PC-3 (cell line): ENCODE data around the gene CXCR6. TPM values are rescaled to one million over a fixed set of nuclear protein-coding genes. Genes with fewer than 3 reads are reported as not detected.

Experiments
- ATAC-seq: fragments of 200-7000 bp; cut with Tn5 transposase; 2 replicates; pipeline ENCODE4 v1.9.1; 2020; ENCODE audit warnings: mild to moderate bottlenecking, moderate library complexity
- BruUV-seq: library from RNA; stranded (reverse); fragments of 400-500 nt; replicated peaks from 2 replicates; lab custom pipeline; 2021; lab: Mats Ljungman, UMichigan
- CTCF ChIA-PET: fragments of 300-600 bp; sonication (Branson Sonifier 250); formaldehyde crosslinking; loops from one replicate; lab custom pipeline; 2022; ENCODE audit warnings: antibody characterized with exemption; lab: Charles Lee
- POLR2A ChIA-PET: fragments of 300-600 bp; sonication (Branson Sonifier 250); formaldehyde crosslinking; loops from one replicate; lab custom pipeline; 2022; ENCODE audit warnings: antibody characterized with exemption; ENCODE audit not compliant: unreplicated experiment; lab: Charles Lee
- DNase-seq: peaks from one replicate; pipeline ENCODE4 v3.0.0-alpha.2; 2015
- H2AFZ ChIP-seq: fragments of 300-600 bp; sonication (generic); 2 replicates; pipeline ENCODE4 v1.6.0; 2016; ENCODE audit warnings: antibody characterized with exemption, low read length
- H3F3A ChIP-seq: fragments of 300-600 bp; sonication (generic); one replicate; pipeline ENCODE4 v1.6.0; 2017; ENCODE audit warnings: antibody characterized with exemption, low read length, control low read depth, mild to moderate bottlenecking; ENCODE audit not compliant: unreplicated experiment
- H3K27ac ChIP-seq: fragments of 300-600 bp; sonication (generic); 2 replicates; pipeline ENCODE4 v1.5.1; 2016; ENCODE audit warnings: mild to moderate bottlenecking, low read length
- H3K27me3 ChIP-seq: fragments of 300-600 bp; sonication (generic); 2 replicates; pipeline ENCODE4 v1.6.1; 2016; ENCODE audit warnings: low read length, mixed read lengths
- H3K36me3 ChIP-seq: fragments of 300-600 bp; sonication (generic); 2 replicates; pipeline ENCODE4 v1.6.1; 2016; ENCODE audit warnings: low read depth, mixed run types, low read length, mixed read lengths
- H3K4me1 ChIP-seq: fragments of 300-600 bp; sonication (generic); 2 replicates; pipeline ENCODE4 v1.5.1; 2016; ENCODE audit warnings: low read length; ENCODE audit not compliant: insufficient read depth
- H3K4me2 ChIP-seq: fragments of 300-600 bp; sonication (generic); 2 replicates; pipeline ENCODE4 v1.6.0; 2016; ENCODE audit warnings: low read length
- H3K4me3 ChIP-seq: fragments of 300-600 bp; sonication (generic); 2 replicates; pipeline ENCODE4 v1.5.1; 2016; ENCODE audit warnings: mild to moderate bottlenecking, low read length, mixed read lengths
- H3K79me2 ChIP-seq: fragments of 300-600 bp; sonication (generic); 2 replicates; pipeline ENCODE4 v1.6.1; 2017; ENCODE audit warnings: low read length, mixed read lengths
- H3K9ac ChIP-seq: fragments of 300-600 bp; sonication (generic); 2 replicates; pipeline ENCODE4 v1.6.0; 2016; ENCODE audit warnings: mild to moderate bottlenecking, low read length
- H3K9me2 ChIP-seq: fragments of 300-600 bp; sonication (generic); replicated peaks from 2 replicates; pipeline ENCODE4 v1.6.1; 2016; ENCODE audit warnings: mixed run types, low read length, mixed read lengths
- H3K9me3 ChIP-seq: fragments of 300-600 bp; sonication (generic); 2 replicates; pipeline ENCODE4 v1.6.1; 2016; ENCODE audit warnings: low read length, mixed read lengths
- H4K20me1 ChIP-seq: fragments of 300-600 bp; sonication (generic); 2 replicates; pipeline ENCODE4 v1.6.1; 2016; ENCODE audit warnings: low read length, mixed read lengths
- EZH2 ChIP-seq: fragments of 300-600 bp; sonication (generic); IDR thresholded peaks from one replicate; pipeline ENCODE4 v1.6.1; 2017; ENCODE audit warnings: antibody characterized with exemption, mild to moderate bottlenecking, low read length; ENCODE audit not compliant: unreplicated experiment
- EZH2phosphoT487 ChIP-seq: fragments of 300-600 bp; sonication (generic); IDR thresholded peaks from 2 replicates; pipeline ENCODE4 v1.6.1; 2018; ENCODE audit warnings: mild to moderate bottlenecking, antibody characterized with exemption, low read length, borderline replicate concordance
- intact Hi-C: fragments of 100-400 bp; cut with micrococcal nuclease; formaldehyde crosslinking; loops from 2 replicates; pipeline ENCODE4 v1.9.0; 2023
- total RNA-seq: library from RNA; depleted of rRNA; stranded (reverse); fragments of >200 nt; gene quantifications from 2 replicates; pipeline ENCODE4 v1.2.3, GENCODE V29; 2014
- TF ChIP-seq, protein P1 (sequence below): fragments of 300-600 bp; sonication (generic); conservative IDR thresholded peaks from 2 replicates; pipeline ENCODE4 v1.5.1; 2017; ENCODE audit warnings: antibody characterized with exemption, low read depth, mild to moderate bottlenecking, low read length

CXCR6 gene
- total RNA-seq, 1 experiment from 2014 or later = not detected

DNA sequence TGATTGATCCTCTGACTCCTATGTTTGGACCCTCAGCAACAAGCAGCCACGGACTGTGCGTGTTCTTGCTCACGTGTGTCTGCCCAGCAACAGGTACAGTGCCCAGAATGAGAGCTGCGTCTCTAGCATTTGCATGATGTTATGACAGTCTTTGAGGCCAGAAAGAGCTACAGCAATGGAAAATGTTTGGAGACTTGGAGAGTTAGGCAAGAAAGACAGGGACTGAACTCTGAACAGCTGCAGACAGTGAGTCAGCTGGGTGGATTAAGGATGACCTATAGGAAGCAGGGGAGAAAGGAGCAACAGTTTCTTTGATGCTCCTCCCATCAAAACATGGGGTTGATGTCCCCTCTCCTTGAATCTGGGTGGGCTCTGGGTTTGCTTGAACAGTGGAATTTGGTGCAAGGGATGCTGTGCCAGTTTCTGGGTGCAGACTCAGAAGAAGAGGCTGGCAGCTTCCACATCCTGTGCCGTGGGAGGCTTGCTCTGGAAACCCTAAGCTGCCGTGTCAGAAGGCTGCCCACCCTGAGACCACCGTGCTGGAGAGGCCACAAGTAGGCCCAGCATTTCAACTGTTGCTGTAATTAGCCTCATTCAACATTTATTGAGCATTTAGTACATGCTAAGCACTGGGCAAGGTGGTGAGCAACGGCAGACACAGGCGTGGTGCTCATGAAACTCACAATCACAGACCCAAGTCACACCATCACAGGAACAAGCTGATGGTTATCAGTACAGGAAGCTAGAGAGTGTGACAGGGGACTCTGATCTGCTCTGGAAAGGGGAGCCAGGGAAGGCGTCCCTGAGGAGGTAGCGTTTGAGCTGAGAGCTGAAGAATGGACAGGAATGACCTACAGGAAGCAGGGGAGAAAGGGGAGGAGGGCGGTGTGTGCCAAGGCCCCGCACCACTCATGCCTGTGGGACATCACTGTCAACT lies 35.2 kb upstream of the CXCR6 start:
- Histone ChIP-seq H3K4me2 (no peak overlapping the region), H3K27ac (no peak overlapping the region), H3F3A (no peaks in the 10 kb centered on the region), H3K4me1 (no peaks in the 10 kb centered on the region), H3K36me3 (no peaks in the 10 kb centered on the region), H3K9me2 (no peaks in the 10 kb centered on the region), H4K20me1 (no peaks in the 10 kb centered on the region), H3K9ac (no peak overlapping the region), H3K4me3 (no peak overlapping the region), H3K9me3 (no peaks in the 10 kb centered on the region), H3K79me2 (no peaks in the 10 kb centered on the region), H3K27me3 (no peaks in the 10 kb centered on the region), H2AFZ (no peak overlapping the region)
- CTCF ChIA-PET = interaction anchor here (1.7 kb wide), 1 partner anchor 75 kb away, joined by 3 read pairs; no protein-coding TSS in a partner anchor
- no TSS peak for BruUV-seq
- DNase-seq (no peak), ATAC-seq (peak; percentile 16; the same call in 1 of the 2 replicates)
- intact Hi-C loops = loop anchor here (2.0 kb wide), 1 partner anchor 75 kb away; no protein-coding TSS in a partner anchor
- TF ChIP-seq EZH2 (no peak), EZH2phosphoT487 (no peak)
- TF ChIP-seq, protein P1, sequence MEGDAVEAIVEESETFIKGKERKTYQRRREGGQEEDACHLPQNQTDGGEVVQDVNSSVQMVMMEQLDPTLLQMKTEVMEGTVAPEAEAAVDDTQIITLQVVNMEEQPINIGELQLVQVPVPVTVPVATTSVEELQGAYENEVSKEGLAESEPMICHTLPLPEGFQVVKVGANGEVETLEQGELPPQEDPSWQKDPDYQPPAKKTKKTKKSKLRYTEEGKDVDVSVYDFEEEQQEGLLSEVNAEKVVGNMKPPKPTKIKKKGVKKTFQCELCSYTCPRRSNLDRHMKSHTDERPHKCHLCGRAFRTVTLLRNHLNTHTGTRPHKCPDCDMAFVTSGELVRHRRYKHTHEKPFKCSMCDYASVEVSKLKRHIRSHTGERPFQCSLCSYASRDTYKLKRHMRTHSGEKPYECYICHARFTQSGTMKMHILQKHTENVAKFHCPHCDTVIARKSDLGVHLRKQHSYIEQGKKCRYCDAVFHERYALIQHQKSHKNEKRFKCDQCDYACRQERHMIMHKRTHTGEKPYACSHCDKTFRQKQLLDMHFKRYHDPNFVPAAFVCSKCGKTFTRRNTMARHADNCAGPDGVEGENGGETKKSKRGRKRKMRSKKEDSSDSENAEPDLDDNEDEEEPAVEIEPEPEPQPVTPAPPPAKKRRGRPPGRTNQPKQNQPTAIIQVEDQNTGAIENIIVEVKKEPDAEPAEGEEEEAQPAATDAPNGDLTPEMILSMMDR = no peak
- POLR2A ChIA-PET = no interaction called here

DNA sequence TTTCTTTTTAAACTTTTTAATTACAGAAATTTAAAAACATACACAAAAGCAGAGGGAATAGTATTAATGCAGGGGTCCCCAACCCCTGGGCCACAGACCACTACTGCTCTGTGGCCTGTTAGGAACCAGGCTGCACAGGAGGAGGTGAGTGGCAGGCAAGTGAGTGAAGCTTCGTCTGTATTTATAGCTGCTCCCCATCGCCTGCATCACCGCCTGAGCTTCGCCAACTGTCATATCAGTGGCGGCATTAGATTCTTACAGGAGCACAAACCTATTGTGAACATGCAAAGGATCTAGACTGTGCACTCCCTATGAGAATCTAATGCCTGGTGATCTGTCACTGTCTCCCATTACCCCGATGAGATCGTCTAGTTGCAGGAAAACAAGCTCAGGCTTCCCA lies 34.5 kb upstream of the CXCR6 start:
- Histone ChIP-seq H2AFZ (no peak overlapping the region), H4K20me1 (no peaks in the 10 kb centered on the region), H3K27me3 (no peaks in the 10 kb centered on the region), H3K79me2 (no peaks in the 10 kb centered on the region), H3F3A (no peaks in the 10 kb centered on the region), H3K9ac (no peak overlapping the region), H3K4me3 (no peak overlapping the region), H3K27ac (no peak overlapping the region), H3K9me2 (no peaks in the 10 kb centered on the region), H3K4me2 (no peak overlapping the region), H3K36me3 (no peaks in the 10 kb centered on the region), H3K9me3 (no peaks in the 10 kb centered on the region), H3K4me1 (no peaks in the 10 kb centered on the region)
- DNase-seq (no peak), ATAC-seq (no peak)
- no TSS peak for BruUV-seq
- CTCF ChIA-PET = interaction anchor here (0.6 kb wide), 1 partner anchor 106 kb away, joined by 3 read pairs; no protein-coding TSS in a partner anchor
- POLR2A ChIA-PET = no interaction called here
- intact Hi-C loops = no loop called here
- TF ChIP-seq, protein P1 = no peak
- TF ChIP-seq EZH2phosphoT487 (no peak), EZH2 (no peak)

DNA sequence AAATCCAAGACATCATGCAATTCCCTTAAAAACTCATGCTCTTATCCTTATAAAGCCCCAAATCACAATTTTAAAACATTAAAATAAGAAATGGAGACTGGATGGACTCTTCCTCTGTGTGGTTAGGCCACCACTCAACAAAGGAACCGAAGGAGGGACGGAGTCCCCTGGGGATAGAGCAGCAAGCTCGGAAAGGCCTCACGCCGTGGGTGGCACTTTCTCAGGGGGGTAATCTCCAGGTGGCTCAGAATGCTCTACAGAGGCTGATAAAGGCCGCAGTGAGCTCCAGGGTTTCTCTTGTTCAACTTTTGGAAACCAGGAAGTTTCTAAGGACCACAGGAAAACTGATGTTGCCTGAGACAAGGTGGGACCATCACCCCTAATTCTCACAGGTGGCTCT lies 33.7 kb upstream of the CXCR6 start:
- H3K9ac ChIP-seq = no peak overlapping the region
- H2AFZ ChIP-seq = no peak overlapping the region
- ATAC-seq = no peak
- no peaks in the 10 kb centered on the region for H3F3A ChIP-seq
- CTCF ChIA-PET = interaction anchor here (0.6 kb wide), 1 partner anchor 106 kb away, joined by 3 read pairs; no protein-coding TSS in a partner anchor
- no peaks in the 10 kb centered on the region for H3K79me2 ChIP-seq
- H3K27ac ChIP-seq = no peak overlapping the region
- H3K4me3 ChIP-seq = no peak overlapping the region
- POLR2A ChIA-PET = no interaction called here
- no TSS peak for BruUV-seq
- no peaks in the 10 kb centered on the region for H3K4me1 ChIP-seq
- H4K20me1 ChIP-seq = no peaks in the 10 kb centered on the region
- no peaks in the 10 kb centered on the region for H3K9me3 ChIP-seq
- H3K36me3 ChIP-seq = no peaks in the 10 kb centered on the region
- no peaks in the 10 kb centered on the region for H3K27me3 ChIP-seq
- TF ChIP-seq EZH2phosphoT487 (no peak), EZH2 (no peak)
- TF ChIP-seq, protein P1 = no peak
- no peak overlapping the region for H3K4me2 ChIP-seq
- intact Hi-C loops = no loop called here
- no peaks in the 10 kb centered on the region for H3K9me2 ChIP-seq
- no peak for DNase-seq
